Kidney epithelial cell (primary cell): ENCODE data around the gene TPTE2. TPM values are rescaled to one million over a fixed set of nuclear protein-coding genes. Genes with fewer than 3 reads are reported as not detected.

ENCODE experiments used
- DNase-seq: peaks from one replicate; pipeline ENCODE4 v3.0.0-alpha.2; 2010; ENCODE audit warnings: low read depth
- H3K27me3 ChIP-seq: 2 replicates; pipeline ENCODE4 v1.6.0; 2011; ENCODE audit warnings: low read length; ENCODE audit not compliant: control insufficient read depth, insufficient read depth
- H3K36me3 ChIP-seq: 2 replicates; pipeline ENCODE4 v1.5.1; 2011; ENCODE audit warnings: low read length; ENCODE audit not compliant: control insufficient read depth, insufficient read depth
- H3K4me3 ChIP-seq: 2 replicates; pipeline ENCODE4 v1.5.1; 2011; ENCODE audit warnings: low read depth, mild to moderate bottlenecking, control low read depth, low read length
- CTCF ChIP-seq: IDR thresholded peaks from 2 replicates; pipeline ENCODE4 v1.5.1; 2011; ENCODE audit warnings: mild to moderate bottlenecking, moderate library complexity, low read length, control low read depth, inconsistent platforms; ENCODE audit not compliant: insufficient read depth, poor library complexity, severe bottlenecking
- total RNA-seq: library from RNA; depleted of rRNA; stranded (reverse); fragments of >200 nt; gene quantifications from 2 replicates; pipeline ENCODE4 v1.2.3, GENCODE V29; 2015

TPTE2 gene
- total RNA-seq, 1 donor from 2014 or later: 0.29 TPM

DNA sequence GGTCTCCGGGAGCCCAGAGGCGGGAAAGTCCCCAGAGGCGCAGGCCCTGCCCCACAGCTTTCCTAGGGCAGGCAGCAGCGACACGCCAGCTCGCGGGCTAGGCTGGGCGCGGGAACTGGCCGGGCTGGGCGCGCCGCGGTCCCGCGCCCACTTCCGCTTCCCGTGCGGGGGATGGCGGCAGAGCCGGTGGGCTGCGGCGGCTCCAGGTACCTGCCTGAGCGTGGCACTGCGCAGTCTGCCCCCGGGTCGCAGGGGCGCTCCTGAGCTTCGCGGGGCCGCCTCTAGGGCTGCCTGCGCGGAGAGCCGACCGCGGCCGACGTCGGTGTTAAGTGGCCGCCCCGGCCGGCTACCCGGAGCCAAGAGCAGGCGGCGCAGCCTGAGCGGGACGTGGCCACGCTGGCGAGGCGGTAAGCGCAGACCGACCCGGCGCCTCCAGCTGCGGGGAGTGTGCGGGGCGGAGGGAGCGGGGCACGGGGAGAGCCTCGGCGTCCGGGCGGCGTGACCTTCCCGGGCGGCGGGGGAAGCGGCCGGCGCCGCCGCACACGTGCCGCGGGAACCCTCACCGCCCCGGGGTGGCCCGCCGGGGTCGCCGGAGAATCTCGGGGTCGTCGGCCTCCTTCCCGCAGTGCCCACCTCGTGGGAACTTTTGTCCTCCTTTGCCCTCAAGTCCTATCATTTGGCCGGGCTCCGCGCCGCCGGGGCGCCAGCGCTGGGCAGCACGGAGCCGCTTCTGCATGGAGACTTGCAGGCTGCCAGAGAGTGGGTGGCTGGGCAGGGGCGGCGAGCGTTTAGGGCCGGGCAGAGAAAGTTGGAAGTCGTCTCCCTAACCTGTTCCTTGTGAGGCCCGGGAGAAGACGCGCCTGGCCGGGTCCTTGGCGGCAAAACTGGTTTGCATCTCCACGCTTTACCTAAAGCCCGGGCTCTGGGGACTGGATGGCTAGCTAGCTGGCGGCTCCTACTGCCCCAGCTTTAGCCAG lies 40.7 kb upstream of the TPTE2 start:
- DNase-seq: no peak
- Histone ChIP-seq H3K36me3 (no peaks in the 10 kb centered on the region), H3K27me3 (no peaks in the 10 kb centered on the region), H3K4me3 (peak overlapping the region; percentile 64)
- no peak for TF ChIP-seq CTCF

DNA sequence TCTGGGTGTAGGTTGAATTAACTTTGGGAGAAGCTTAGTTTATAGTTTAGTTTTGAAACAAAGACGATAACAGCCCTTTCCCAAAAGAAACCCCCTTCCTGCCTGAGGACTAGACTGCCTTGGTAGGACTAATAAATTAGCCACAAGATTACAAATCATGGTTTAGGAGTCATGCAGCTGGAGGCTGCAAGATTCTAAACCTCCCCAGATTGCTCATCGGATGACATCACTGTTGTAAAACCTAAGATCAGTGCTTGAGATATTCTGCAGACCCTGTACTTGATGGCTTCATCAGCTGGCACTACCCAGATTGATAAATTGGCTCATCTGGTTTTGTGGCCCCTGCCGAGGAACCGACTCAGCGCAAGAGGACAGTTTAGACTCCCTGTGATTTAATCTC lies 36.2 kb upstream of the TPTE2 start:
- no peak overlapping the region for H3K4me3 ChIP-seq
- peak; percentile 38 for DNase-seq

GRCh38 chr13:19596960-19597361 lies 35.6 kb upstream of the TPTE2 start:
- Histone ChIP-seq H3K27me3 (no peaks in the 10 kb centered on the region), H3K36me3 (no peaks in the 10 kb centered on the region), H3K4me3 (no peak overlapping the region)
- peak; percentile 67 for DNase-seq
- TF ChIP-seq CTCF: no peak

More for the DNA sequence above, 36.2 kb upstream of the TPTE2 start:
- no peak for TF ChIP-seq CTCF
- Histone ChIP-seq H3K27me3 (no peaks in the 10 kb centered on the region), H3K36me3 (no peaks in the 10 kb centered on the region)

GRCh38 chr13:19596086-19596485 lies 34.8 kb upstream of the TPTE2 start:
- no peak overlapping the region for H3K4me3 ChIP-seq
- DNase-seq: no peak
- no peak for TF ChIP-seq CTCF
- H3K27me3 ChIP-seq: no peaks in the 10 kb centered on the region
- H3K36me3 ChIP-seq: no peaks in the 10 kb centered on the region

GRCh38 chr13:19592657-19593180 lies 31.4 kb upstream of the TPTE2 start:
- Histone ChIP-seq H3K4me3 (no peak overlapping the region), H3K36me3 (no peaks in the 10 kb centered on the region), H3K27me3 (no peaks in the 10 kb centered on the region)
- DNase-seq: no peak
- TF ChIP-seq CTCF: no peak

DNA sequence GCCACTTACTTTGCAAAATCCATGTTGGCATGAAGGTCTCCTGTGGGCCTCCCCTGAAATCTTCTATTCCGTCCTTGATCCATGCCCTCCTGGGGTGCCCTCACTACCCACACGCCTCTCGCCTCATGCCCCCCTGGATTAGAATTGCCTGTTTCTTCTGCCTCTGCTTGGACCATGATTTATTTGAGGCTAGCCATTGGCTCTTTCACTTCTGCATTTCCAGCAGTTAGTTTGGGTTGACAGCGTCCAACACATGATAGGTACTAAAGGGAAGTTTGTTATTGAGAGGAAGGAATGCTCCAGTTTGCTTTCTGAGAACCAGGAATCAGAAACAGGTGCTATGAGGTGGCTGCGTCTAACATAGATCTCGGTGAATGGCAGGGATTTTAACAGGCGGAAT lies 30.5 kb upstream of the TPTE2 start:
- Histone ChIP-seq H3K27me3 (no peaks in the 10 kb centered on the region), H3K4me3 (no peak overlapping the region), H3K36me3 (no peaks in the 10 kb centered on the region)
- TF ChIP-seq CTCF: no peak
- no peak for DNase-seq
